ENCODE measurements around the gene TLE4. TPM values are rescaled to one million over a fixed set of nuclear protein-coding genes. Genes with fewer than 3 reads are reported as not detected.

Gene TLE4
- total and polyA plus RNA-seq, 12 donors: 11.8 to 70.5 (median 42.9) TPM

- 95 to 100% (median 96%) methylated on average over 3 of the region's 3 CpGs for WGBS, 4 donors
- Histone ChIP-seq H3K4me3 (no peak overlapping the region), H3K4me1 (replicated peaks in 1 of 2) (peaks cover 0 to 4% of the 10 kb centered on the region in 2 donors), H3K36me3 (replicated peaks in 1 of 2) (peaks cover 0 to 38% of the 10 kb centered on the region in 2 donors), H3K27me3 (no peaks in the 10 kb centered on the region), H3K9me3 (replicated peaks in 1 of 3) (no peaks in the 10 kb centered on the region), H3K27ac (no peak overlapping the region)
- DNase-seq: no peak
- no peak for TF ChIP-seq POLR2A (IDR thresholded peaks at IDR 0.05)
- TF ChIP-seq, protein P1, sequence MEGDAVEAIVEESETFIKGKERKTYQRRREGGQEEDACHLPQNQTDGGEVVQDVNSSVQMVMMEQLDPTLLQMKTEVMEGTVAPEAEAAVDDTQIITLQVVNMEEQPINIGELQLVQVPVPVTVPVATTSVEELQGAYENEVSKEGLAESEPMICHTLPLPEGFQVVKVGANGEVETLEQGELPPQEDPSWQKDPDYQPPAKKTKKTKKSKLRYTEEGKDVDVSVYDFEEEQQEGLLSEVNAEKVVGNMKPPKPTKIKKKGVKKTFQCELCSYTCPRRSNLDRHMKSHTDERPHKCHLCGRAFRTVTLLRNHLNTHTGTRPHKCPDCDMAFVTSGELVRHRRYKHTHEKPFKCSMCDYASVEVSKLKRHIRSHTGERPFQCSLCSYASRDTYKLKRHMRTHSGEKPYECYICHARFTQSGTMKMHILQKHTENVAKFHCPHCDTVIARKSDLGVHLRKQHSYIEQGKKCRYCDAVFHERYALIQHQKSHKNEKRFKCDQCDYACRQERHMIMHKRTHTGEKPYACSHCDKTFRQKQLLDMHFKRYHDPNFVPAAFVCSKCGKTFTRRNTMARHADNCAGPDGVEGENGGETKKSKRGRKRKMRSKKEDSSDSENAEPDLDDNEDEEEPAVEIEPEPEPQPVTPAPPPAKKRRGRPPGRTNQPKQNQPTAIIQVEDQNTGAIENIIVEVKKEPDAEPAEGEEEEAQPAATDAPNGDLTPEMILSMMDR (IDR thresholded peaks at IDR 0.05): no peak
- intact Hi-C loops (cut with DNase I): no loop called here
Measured at GRCh38 chr9:79705704-79706103, 133.9 kb downstream of the TLE4 start.

GRCh38 chr9:79706512-79706911 lies 134.7 kb downstream of the TLE4 start:
- Histone ChIP-seq H3K36me3 (replicated peaks in 1 of 2) (peaks cover 0 to 38% of the 10 kb centered on the region in 2 donors), H3K27ac (no peak overlapping the region), H3K4me3 (no peak overlapping the region), H3K9me3 (replicated peaks in 1 of 3) (no peaks in the 10 kb centered on the region), H3K4me1 (replicated peaks in 1 of 2) (peaks cover 0 to 3% of the 10 kb centered on the region in 2 donors), H3K27me3 (no peaks in the 10 kb centered on the region)
- DNase-seq: no peak
- WGBS, 4 donors: 88 to 93% (median 90%) methylated on average over 5 of the region's 5 CpGs
- no peak for TF ChIP-seq POLR2A (IDR thresholded peaks at IDR 0.05)
- TF ChIP-seq, protein P1 (IDR thresholded peaks at IDR 0.05): no peak
- intact Hi-C loops (cut with DNase I): no loop called here

DNA sequence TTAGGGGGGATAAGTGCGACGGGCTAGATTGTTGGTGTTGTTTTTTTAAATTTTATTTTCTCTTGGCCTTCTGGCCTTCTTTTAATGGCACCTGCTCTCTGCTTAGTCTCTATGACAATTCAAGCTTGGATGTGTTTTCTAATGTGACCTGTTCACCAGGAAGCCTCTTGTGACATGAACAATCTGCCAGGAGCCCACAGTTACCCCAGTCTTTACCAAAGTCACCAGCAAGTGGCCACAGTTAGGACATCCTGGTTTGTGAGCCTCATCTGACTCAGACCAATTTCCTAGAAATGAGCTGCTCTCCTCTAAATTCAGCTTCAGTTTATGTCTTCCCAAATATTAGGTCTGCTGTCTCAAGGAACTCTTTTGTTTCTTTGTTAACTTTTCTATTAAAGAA lies 135.8 kb downstream of the TLE4 start:
- H3K27me3 ChIP-seq: no peaks in the 10 kb centered on the region
- intact Hi-C loops (cut with DNase I): no loop called here
- H3K9me3 ChIP-seq (replicated peaks in 1 of 3): no peaks in the 10 kb centered on the region
- H3K4me3 ChIP-seq: no peak overlapping the region
- TF ChIP-seq, protein P1 (IDR thresholded peaks at IDR 0.05): no peak
- TF ChIP-seq POLR2A (IDR thresholded peaks at IDR 0.05): no peak
- no peaks in the 10 kb centered on the region for H3K4me1 ChIP-seq (replicated peaks in 1 of 2)
- H3K36me3 ChIP-seq (replicated peaks in 1 of 2): peaks cover 0 to 43% of the 10 kb centered on the region in 2 donors
- DNase-seq: no peak
- 95 to 100% (median 96%) methylated on average over 2 of the region's 2 CpGs for WGBS, 4 donors
- no peak overlapping the region for H3K27ac ChIP-seq

GRCh38 chr9:79708541-79708940 lies 136.8 kb downstream of the TLE4 start:
- intact Hi-C loops (cut with DNase I): no loop called here
- H3K27me3 ChIP-seq: no peaks in the 10 kb centered on the region
- no peak for DNase-seq
- H3K36me3 ChIP-seq (replicated peaks in 1 of 2): peaks cover 0 to 43% of the 10 kb centered on the region in 2 donors
- H3K4me3 ChIP-seq: no peak overlapping the region
- no peaks in the 10 kb centered on the region for H3K9me3 ChIP-seq (replicated peaks in 1 of 3)
- WGBS, 4 donors: 92 to 97% (median 97%) methylated on average over 7 to 13 of the region's 13 CpGs
- no peaks in the 10 kb centered on the region for H3K4me1 ChIP-seq (replicated peaks in 1 of 2)
- no peak overlapping the region for H3K27ac ChIP-seq
- TF ChIP-seq, protein P1 (IDR thresholded peaks at IDR 0.05): no peak
- TF ChIP-seq POLR2A (IDR thresholded peaks at IDR 0.05): no peak
